Type B pancreatic cell (in vitro differentiated cells): ENCODE results near the gene GRIN1. TPM values are rescaled to one million over a fixed set of nuclear protein-coding genes. Genes with fewer than 3 reads are reported as not detected.
A peak's percentile ranks its signal among the peaks of the same experiment; 100 is the strongest.
"Not testable (repeated sequence)": the region's sequence is repeated elsewhere in the genome, so short reads cannot be mapped to it uniquely, and the experiment has no call there.

Source experiments
- DNase-seq: peaks from one replicate; pipeline ENCODE4 v3.0.0; 2021; ENCODE audit warnings: mixed read lengths; ENCODE audit not compliant: unreplicated experiment; ENCODE audit errors: extremely low spot score
- H3K27ac Mint-ChIP-seq: 2 replicates; pipeline ENCODE4 v1.8.0; 2021; ENCODE audit warnings: mild to moderate bottlenecking, mixed read lengths
- H3K27me3 Mint-ChIP-seq: 2 replicates; pipeline ENCODE4 v1.8.0; 2021; ENCODE audit warnings: mixed read lengths
- H3K36me3 Mint-ChIP-seq: 2 replicates; pipeline ENCODE4 v1.8.0; 2021; ENCODE audit warnings: mixed read lengths
- H3K4me1 Mint-ChIP-seq: one replicate; pipeline ENCODE4 v1.8.0; 2021; ENCODE audit warnings: mixed read lengths; ENCODE audit not compliant: unreplicated experiment
- H3K4me3 Mint-ChIP-seq: 2 replicates; pipeline ENCODE4 v1.8.0; 2021; ENCODE audit warnings: mild to moderate bottlenecking, mixed read lengths
- H3K9me3 Mint-ChIP-seq: 2 replicates; pipeline ENCODE4 v1.8.0; 2021; ENCODE audit warnings: mixed read lengths
- total RNA-seq: library from RNA; stranded (reverse); gene quantifications from 2 replicates; pipeline ENCODE4 v1.2.1, GENCODE V29; 2021; ENCODE audit warnings: low replicate concordance
- TF ChIP-seq, protein P1 (sequence below): fragments of 200-600 bp; sonication (generic); conservative IDR thresholded peaks from 2 replicates; pipeline ENCODE4 v1.5.0; 2021; ENCODE audit warnings: antibody characterized with exemption, mild to moderate bottlenecking

The GRIN1 gene
- total RNA-seq, 1 donor from 2014 or later = 0.94 TPM

- Mint-ChIP-seq H3K4me3 (peak overlapping the region; percentile 91), H3K27ac (peak overlapping the region; percentile 86), H3K4me1 (peaks cover 21% of the 10 kb centered on the region), H3K36me3 (no peaks in the 10 kb centered on the region), H3K27me3 (peaks cover 12% of the 10 kb centered on the region), H3K9me3 (no peaks in the 10 kb centered on the region)
- TF ChIP-seq, protein P1, sequence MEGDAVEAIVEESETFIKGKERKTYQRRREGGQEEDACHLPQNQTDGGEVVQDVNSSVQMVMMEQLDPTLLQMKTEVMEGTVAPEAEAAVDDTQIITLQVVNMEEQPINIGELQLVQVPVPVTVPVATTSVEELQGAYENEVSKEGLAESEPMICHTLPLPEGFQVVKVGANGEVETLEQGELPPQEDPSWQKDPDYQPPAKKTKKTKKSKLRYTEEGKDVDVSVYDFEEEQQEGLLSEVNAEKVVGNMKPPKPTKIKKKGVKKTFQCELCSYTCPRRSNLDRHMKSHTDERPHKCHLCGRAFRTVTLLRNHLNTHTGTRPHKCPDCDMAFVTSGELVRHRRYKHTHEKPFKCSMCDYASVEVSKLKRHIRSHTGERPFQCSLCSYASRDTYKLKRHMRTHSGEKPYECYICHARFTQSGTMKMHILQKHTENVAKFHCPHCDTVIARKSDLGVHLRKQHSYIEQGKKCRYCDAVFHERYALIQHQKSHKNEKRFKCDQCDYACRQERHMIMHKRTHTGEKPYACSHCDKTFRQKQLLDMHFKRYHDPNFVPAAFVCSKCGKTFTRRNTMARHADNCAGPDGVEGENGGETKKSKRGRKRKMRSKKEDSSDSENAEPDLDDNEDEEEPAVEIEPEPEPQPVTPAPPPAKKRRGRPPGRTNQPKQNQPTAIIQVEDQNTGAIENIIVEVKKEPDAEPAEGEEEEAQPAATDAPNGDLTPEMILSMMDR = no peak
- DNase-seq = no peak
Measured at GRCh38 chr9:137128158-137128861, 10.6 kb upstream of the GRIN1 start.

DNA sequence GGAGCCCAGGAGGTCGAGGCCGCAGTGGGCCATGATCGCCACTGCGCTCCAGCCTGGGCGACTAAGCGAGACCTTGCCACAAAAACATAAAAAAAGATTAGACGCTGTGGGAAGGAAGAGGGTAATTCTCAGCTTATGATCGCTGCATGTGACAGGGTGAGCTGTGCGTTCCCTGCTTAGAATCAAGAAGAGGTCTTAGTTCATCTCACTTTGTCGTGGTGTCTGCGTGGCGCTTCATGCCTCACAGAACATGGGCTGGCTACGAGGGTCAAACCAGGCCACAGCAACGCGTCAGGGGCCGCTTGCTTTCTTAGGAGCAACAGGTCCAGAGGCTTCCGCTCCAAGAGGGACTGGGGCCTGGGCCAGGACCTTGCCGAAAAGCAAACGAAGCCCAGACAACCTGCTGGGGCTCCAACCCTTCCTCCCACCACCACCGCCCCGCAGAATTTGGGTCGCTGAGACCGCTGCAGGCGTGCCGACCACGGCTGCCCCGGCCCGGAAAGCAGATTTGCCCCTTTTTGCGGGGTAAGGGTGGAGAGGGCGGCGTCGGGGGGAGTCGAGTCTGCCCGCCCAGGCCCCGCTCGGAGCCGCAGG lies 10.0 kb upstream of the GRIN1 start:
- H3K4me3 Mint-ChIP-seq = peak overlapping the region; percentile 91
- H3K9me3 Mint-ChIP-seq = no peaks in the 10 kb centered on the region
- DNase-seq = no peak
- TF ChIP-seq, protein P1 = no peak
- H3K36me3 Mint-ChIP-seq = no peaks in the 10 kb centered on the region
- peaks cover 13% of the 10 kb centered on the region for H3K27me3 Mint-ChIP-seq
- peak overlapping the region; percentile 86 for H3K27ac Mint-ChIP-seq
- H3K4me1 Mint-ChIP-seq = peaks cover 21% of the 10 kb centered on the region

DNA sequence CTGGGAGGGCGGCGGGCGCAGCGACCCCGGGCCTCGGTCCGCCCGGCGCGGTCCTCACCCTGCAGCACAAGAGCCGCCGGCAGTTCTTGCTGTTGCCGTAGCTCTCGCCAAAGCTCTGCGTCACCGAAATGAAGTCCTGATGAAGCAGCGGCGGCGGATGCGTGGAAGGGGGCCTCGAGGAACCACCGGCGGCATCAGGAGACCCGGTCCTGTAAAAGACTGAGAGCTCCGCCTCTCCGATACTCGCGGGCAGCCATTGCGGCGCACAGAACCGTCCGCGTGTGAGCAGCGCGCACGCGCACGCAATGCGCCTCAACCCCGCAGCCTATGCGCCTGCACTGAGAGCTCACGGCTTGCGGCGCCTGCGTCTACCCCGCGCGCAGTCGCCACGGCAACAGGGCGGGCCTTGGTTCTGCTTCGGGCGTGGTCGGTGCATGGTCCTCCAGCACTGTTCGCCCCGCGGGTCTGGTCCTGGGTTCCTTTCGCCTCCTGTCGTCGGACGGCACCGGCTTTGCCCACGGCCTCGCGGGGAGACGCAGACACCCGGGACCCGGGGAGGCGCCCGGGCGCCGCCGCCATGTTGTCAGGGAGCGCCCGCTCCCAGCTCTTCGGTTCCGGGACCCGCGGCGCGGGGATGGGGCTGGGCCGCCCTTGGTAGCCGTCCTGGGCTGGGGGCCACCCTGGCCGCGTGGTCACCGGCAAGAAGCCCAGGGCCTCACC lies 9.3 kb upstream of the GRIN1 start:
- no peaks in the 10 kb centered on the region for H3K36me3 Mint-ChIP-seq
- peaks cover 21% of the 10 kb centered on the region for H3K4me1 Mint-ChIP-seq
- TF ChIP-seq, protein P1 = no peak
- DNase-seq = peak; percentile 95
- no peaks in the 10 kb centered on the region for H3K9me3 Mint-ChIP-seq
- H3K4me3 Mint-ChIP-seq = peak overlapping the region; percentile 91
- H3K27ac Mint-ChIP-seq = peak overlapping the region; percentile 63
- peaks cover 18% of the 10 kb centered on the region for H3K27me3 Mint-ChIP-seq

DNA sequence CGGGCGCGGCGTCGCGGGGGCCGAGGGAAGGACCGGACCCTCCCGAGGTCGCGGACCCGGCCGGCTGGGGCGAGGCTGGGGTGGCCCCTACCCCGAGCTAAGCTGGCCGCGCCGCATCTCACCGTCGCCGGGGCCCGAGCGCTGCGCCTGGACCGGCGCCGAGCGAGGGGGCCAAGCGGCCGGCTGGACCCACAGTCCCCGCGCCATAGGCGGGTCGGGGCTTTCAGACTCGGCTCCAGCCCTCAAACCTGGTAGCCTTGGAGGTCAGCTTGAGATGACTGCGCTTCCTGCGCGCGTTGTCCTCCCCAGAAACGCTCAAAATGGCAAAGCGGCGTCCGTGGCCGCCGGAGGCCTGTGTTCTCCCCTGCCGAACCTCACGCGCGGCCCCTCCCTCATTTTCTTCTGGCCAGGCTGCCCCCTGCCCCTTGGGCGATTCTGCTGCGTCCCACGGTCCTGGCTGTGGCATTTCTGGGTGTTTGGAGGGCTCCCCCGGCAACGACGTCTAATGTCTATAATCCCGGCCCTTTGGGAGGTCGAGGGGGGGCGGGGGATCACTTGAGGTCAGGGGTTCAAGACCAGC lies 8.7 kb upstream of the GRIN1 start:
- H3K9me3 Mint-ChIP-seq = no peaks in the 10 kb centered on the region
- H3K4me3 Mint-ChIP-seq = peak overlapping the region; percentile 86
- H3K27ac Mint-ChIP-seq = peak overlapping the region; percentile 26
- H3K27me3 Mint-ChIP-seq = peaks cover 24% of the 10 kb centered on the region
- no peak for DNase-seq
- H3K36me3 Mint-ChIP-seq = no peaks in the 10 kb centered on the region
- peaks cover 21% of the 10 kb centered on the region for H3K4me1 Mint-ChIP-seq
- TF ChIP-seq, protein P1 = no peak

DNA sequence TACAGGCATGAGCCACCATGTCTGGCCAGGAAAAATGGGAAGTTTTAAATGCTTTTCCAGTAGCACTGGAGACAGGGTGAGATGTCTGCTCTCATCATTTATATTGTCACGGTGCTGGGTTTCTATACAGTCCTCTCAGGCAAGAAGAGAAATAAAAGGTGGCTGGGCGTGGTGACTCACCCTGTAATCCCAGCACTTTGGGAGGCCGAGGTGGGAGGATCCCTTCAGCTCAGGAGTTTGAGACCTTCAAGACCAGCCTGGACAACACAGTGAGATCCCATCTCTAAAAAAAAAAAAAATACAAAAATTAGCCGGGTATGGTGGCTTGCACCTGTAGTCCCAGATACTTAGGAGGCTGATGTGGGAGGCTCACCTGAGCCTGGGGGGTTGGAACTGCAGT lies 4.8 kb upstream of the GRIN1 start:
- H3K27ac Mint-ChIP-seq = no peak overlapping the region
- no peak overlapping the region for H3K4me3 Mint-ChIP-seq
- TF ChIP-seq, protein P1 = no peak
- no peak for DNase-seq
- H3K27me3 Mint-ChIP-seq = peaks cover 57% of the 10 kb centered on the region
- H3K4me1 Mint-ChIP-seq = no peaks in the 10 kb centered on the region
- H3K9me3 Mint-ChIP-seq = no peaks in the 10 kb centered on the region
- H3K36me3 Mint-ChIP-seq = no peaks in the 10 kb centered on the region

GRCh38 chr9:137135154-137135553 lies 3.8 kb upstream of the GRIN1 start:
- not testable (repeated sequence) for H3K27ac Mint-ChIP-seq, H3K9me3 Mint-ChIP-seq, H3K4me1 Mint-ChIP-seq, DNase-seq, H3K36me3 Mint-ChIP-seq, H3K4me3 Mint-ChIP-seq
- peaks cover 66% of the 10 kb centered on the region for H3K27me3 Mint-ChIP-seq
